Thyroid gland (tissue), 4 donors: Measurements from ENCODE around the gene CFAP53.

Experiments used
- POLR2A ChIP-seq, 2 donors: fragments of 450-650 bp; IDR thresholded peaks; one replicate each; pipeline ENCODE4 v1.6.1; 2017; ENCODE audit warnings: antibody characterized with exemption in 2 of 2, mild to moderate bottlenecking in 2 of 2, moderate library complexity in 1 of 2
- TF ChIP-seq, protein P1 (sequence below), 6 experiments: fragments of 200-600 bp in 3 of 6; fragments of 450-650 bp in 3 of 6; sonication (generic) in 3 of 6; IDR thresholded peaks; one replicate each; pipeline ENCODE4 v1.5.1; 2016 to 2019; ENCODE audit warnings: antibody characterized with exemption in 6 of 6, mild to moderate bottlenecking in 2 of 6, inconsistent platforms in 1 of 6, moderate library complexity in 1 of 6

DNA sequence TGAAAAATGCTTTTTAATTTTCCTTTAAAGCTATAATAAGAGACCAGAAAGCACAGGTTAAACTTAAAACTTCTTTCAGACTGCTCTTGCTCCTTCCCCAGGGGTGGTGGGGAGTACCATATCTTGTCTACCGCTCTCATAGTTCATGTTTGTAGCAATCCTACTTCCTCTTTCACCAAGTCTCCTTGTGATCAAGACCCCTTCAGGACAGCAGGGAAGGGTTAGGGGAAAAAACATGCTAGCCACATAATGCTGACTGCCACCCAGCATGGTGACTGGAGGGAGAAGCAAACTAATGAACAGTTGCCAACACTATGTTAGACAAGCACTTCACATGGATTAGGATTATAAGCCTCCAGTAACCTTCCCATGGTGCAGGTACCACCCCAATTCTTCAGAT is 79.9 kb downstream of the CFAP53 start:
- no peak for TF ChIP-seq POLR2A (IDR thresholded peaks at IDR 0.05)
- TF ChIP-seq, protein P1, sequence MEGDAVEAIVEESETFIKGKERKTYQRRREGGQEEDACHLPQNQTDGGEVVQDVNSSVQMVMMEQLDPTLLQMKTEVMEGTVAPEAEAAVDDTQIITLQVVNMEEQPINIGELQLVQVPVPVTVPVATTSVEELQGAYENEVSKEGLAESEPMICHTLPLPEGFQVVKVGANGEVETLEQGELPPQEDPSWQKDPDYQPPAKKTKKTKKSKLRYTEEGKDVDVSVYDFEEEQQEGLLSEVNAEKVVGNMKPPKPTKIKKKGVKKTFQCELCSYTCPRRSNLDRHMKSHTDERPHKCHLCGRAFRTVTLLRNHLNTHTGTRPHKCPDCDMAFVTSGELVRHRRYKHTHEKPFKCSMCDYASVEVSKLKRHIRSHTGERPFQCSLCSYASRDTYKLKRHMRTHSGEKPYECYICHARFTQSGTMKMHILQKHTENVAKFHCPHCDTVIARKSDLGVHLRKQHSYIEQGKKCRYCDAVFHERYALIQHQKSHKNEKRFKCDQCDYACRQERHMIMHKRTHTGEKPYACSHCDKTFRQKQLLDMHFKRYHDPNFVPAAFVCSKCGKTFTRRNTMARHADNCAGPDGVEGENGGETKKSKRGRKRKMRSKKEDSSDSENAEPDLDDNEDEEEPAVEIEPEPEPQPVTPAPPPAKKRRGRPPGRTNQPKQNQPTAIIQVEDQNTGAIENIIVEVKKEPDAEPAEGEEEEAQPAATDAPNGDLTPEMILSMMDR (IDR thresholded peaks at IDR 0.05), result no peak
